ENCODE measurements around the gene SNAP25. TPM values are rescaled to one million over a fixed set of nuclear protein-coding genes. Genes with fewer than 3 reads are reported as not detected.

The SNAP25 gene
- total RNA-seq, 4 donors from 2014 or later = 2.9 to 4.8 (median 3.9) TPM

- H3K27ac ChIP-seq (replicated peaks in 1 of 4) = no peak overlapping the region
- TF ChIP-seq POLR2A (IDR thresholded peaks at IDR 0.05; ENCODE audit: low read depth) (no peak), CTCF (IDR thresholded peaks at IDR 0.05) (no peak), POLR2AphosphoS5 (IDR thresholded peaks at IDR 0.05) (no peak), EP300 (IDR thresholded peaks at IDR 0.05) (no peak)
- no peaks in the 10 kb centered on the region for H3K36me3 ChIP-seq
- H3K4me3 ChIP-seq = no peak overlapping the region
- 70% methylated on average over 5 of the region's 5 CpGs for WGBS
- intact Hi-C loops (cut with DNase I) = no loop called here
- H3K27me3 ChIP-seq = peaks cover 0 to 12% (median 0%) of the 10 kb centered on the region in 4 donors
- H3K9me3 ChIP-seq = peaks cover 0 to 7% (median 0%) of the 10 kb centered on the region in 4 donors
- no peaks in the 10 kb centered on the region for H3K4me1 ChIP-seq
- no peak for DNase-seq (ENCODE audit: extremely low spot score)
Observed at GRCh38 chr20:10315138-10315537, 96.5 kb downstream of the SNAP25 start.

DNA sequence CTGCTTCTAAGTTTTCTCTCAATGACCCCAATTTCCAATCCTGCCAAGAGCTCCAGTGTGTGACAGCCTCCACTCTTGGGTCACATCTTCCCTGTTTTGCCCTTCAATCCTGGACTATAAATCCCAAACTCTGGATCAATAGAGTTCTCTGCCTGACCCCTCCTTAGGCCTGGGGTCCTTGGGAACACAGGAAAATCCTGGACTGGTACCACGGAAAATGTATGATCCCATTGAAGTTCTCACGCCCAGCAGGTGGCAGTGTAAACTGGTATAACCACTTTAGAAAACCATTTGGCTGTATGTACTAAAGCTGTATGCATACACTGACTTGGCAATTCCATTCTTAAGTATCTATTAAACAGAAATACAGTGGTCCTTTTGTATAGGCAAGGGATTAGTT is 98.0 kb downstream of the SNAP25 start:
- peaks cover 0 to 7% (median 0%) of the 10 kb centered on the region in 4 donors for H3K9me3 ChIP-seq
- H3K4me1 ChIP-seq = no peaks in the 10 kb centered on the region
- intact Hi-C loops (cut with DNase I) = no loop called here
- DNase-seq (ENCODE audit: extremely low spot score) = no peak
- no peak overlapping the region for H3K27ac ChIP-seq (replicated peaks in 1 of 4)
- TF ChIP-seq CTCF (IDR thresholded peaks at IDR 0.05) (peak in 1 of 3 experiments; percentile 5), POLR2AphosphoS5 (IDR thresholded peaks at IDR 0.05) (no peak)
- WGBS = 82% methylated on average over 2 of the region's 2 CpGs
- no peak overlapping the region for H3K4me3 ChIP-seq
- peaks cover 0 to 8% (median 0%) of the 10 kb centered on the region in 4 donors for H3K27me3 ChIP-seq
- H3K36me3 ChIP-seq = no peaks in the 10 kb centered on the region

GRCh38 chr20:10318291-10319024 is 99.8 kb downstream of the SNAP25 start:
- WGBS = 80% methylated on average over 5 of the region's 5 CpGs
- H3K9me3 ChIP-seq = peaks cover 0 to 7% (median 0%) of the 10 kb centered on the region in 4 donors
- DNase-seq (ENCODE audit: extremely low spot score) = no peak
- no peak overlapping the region for H3K4me3 ChIP-seq
- intact Hi-C loops (cut with DNase I) = no loop called here
- no peaks in the 10 kb centered on the region for H3K4me1 ChIP-seq
- no peaks in the 10 kb centered on the region for H3K36me3 ChIP-seq
- no peak overlapping the region for H3K27ac ChIP-seq (replicated peaks in 1 of 4)
- H3K27me3 ChIP-seq = peaks cover 0 to 8% (median 0%) of the 10 kb centered on the region in 4 donors
- TF ChIP-seq POLR2AphosphoS5 (IDR thresholded peaks at IDR 0.05) (no peak), CTCF (IDR thresholded peaks at IDR 0.05) (no peak), POLR2A (IDR thresholded peaks at IDR 0.05; ENCODE audit: low read depth) (no peak), EP300 (IDR thresholded peaks at IDR 0.05) (no peak)

GRCh38 chr20:10319855-10320254 is 101.2 kb downstream of the SNAP25 start:
- intact Hi-C loops (cut with DNase I) = no loop called here
- Histone ChIP-seq H3K36me3 (no peaks in the 10 kb centered on the region), H3K9me3 (peaks cover 0 to 7% (median 0%) of the 10 kb centered on the region in 4 donors), H3K4me1 (no peaks in the 10 kb centered on the region), H3K4me3 (no peak overlapping the region), H3K27ac (replicated peaks in 1 of 4) (no peak overlapping the region), H3K27me3 (peaks cover 0 to 4% (median 0%) of the 10 kb centered on the region in 4 donors)
- WGBS = 85% methylated on average over 4 of the region's 4 CpGs
- TF ChIP-seq CTCF (IDR thresholded peaks at IDR 0.05) (no peak), POLR2A (IDR thresholded peaks at IDR 0.05; ENCODE audit: low read depth) (no peak), POLR2AphosphoS5 (IDR thresholded peaks at IDR 0.05) (no peak), EP300 (IDR thresholded peaks at IDR 0.05) (no peak)
- no peak for DNase-seq (ENCODE audit: extremely low spot score)

Data from esophagus muscularis mucosa (tissue), 4 donors.